Measurements from ENCODE around the gene ARMC2.

GRCh38 chr6:108870357-108870756, 22.1 kb downstream of the ARMC2 start:
- TF ChIP-seq CTCF (IDR thresholded peaks at IDR 0.05; ENCODE audit: insufficient read depth, low read length, poor library complexity, severe bottlenecking) (no peak), EZH2phosphoT487 (conservative IDR thresholded peaks at IDR 0.05; ENCODE audit: low read length) (no peak)
